Trophoblast cell (in vitro differentiated cells and primary cell): ENCODE data around the gene AP3S1.

Experiments used
- DNase-seq, 2 donors: peaks; one replicate each; pipeline ENCODE4 v3.0.0-alpha.2; 2016
- H2AFZ ChIP-seq: 2 replicates; pipeline ENCODE4 v1.6.1; 2013; ENCODE audit warnings: low read length, moderate library complexity, mild to moderate bottlenecking; ENCODE audit not compliant: insufficient read depth, poor library complexity
- H2AK5ac ChIP-seq: 2 replicates; pipeline ENCODE4 v1.6.1; 2013; ENCODE audit warnings: mild to moderate bottlenecking, low read length
- H2BK120ac ChIP-seq: 2 replicates; pipeline ENCODE4 v1.6.1; 2013; ENCODE audit warnings: low read length, mild to moderate bottlenecking, moderate library complexity; ENCODE audit not compliant: insufficient read depth, poor library complexity
- H2BK12ac ChIP-seq: 2 replicates; pipeline ENCODE4 v1.6.1; 2013; ENCODE audit warnings: mild to moderate bottlenecking, low read length, moderate library complexity
- H2BK5ac ChIP-seq: 2 replicates; pipeline ENCODE4 v1.6.1; 2013; ENCODE audit warnings: low read length, low read depth, moderate library complexity, mild to moderate bottlenecking; ENCODE audit not compliant: poor library complexity
- H3K14ac ChIP-seq: 2 replicates; pipeline ENCODE4 v1.6.1; 2013; ENCODE audit warnings: mild to moderate bottlenecking, low read length
- H3K18ac ChIP-seq: 2 replicates; pipeline ENCODE4 v1.6.1; 2013; ENCODE audit warnings: mild to moderate bottlenecking, low read length
- H3K23ac ChIP-seq: 2 replicates; pipeline ENCODE4 v1.6.1; 2013; ENCODE audit warnings: low read length
- H3K27ac ChIP-seq: 2 replicates; pipeline ENCODE4 v1.5.1; 2013; ENCODE audit warnings: low read depth, mild to moderate bottlenecking, inconsistent platforms, low read length, moderate library complexity
- H3K27me3 ChIP-seq: 2 replicates; pipeline ENCODE4 v1.6.1; 2013; ENCODE audit warnings: inconsistent platforms, mild to moderate bottlenecking, low read length, moderate library complexity; ENCODE audit not compliant: insufficient read depth
- H3K36me3 ChIP-seq, 2 experiments: 1 replicate in 1 of 2; 2 replicates in 1 of 2; pipeline ENCODE4 v1.6.1; 2013; ENCODE audit warnings: low read length in 2 of 2, mild to moderate bottlenecking in 2 of 2, moderate library complexity in 1 of 2; ENCODE audit not compliant: insufficient read depth in 2 of 2, control insufficient read depth in 1 of 2
- H3K4ac ChIP-seq: 2 replicates; pipeline ENCODE4 v1.6.1; 2013; ENCODE audit warnings: low read depth, mild to moderate bottlenecking, low read length, moderate library complexity
- H3K4me1 ChIP-seq, 2 experiments: 1 replicate in 1 of 2; 2 replicates in 1 of 2; pipeline ENCODE4 v1.6.1; 2013; ENCODE audit warnings: low read length in 2 of 2, mild to moderate bottlenecking in 2 of 2, moderate library complexity in 1 of 2; ENCODE audit not compliant: insufficient read depth in 2 of 2, control insufficient read depth in 1 of 2
- H3K4me2 ChIP-seq: 2 replicates; pipeline ENCODE4 v1.6.1; 2013; ENCODE audit warnings: inconsistent platforms, mild to moderate bottlenecking, low read length, moderate library complexity
- H3K4me3 ChIP-seq: 2 replicates; pipeline ENCODE4 v1.5.1; 2013; ENCODE audit warnings: mild to moderate bottlenecking, low read depth, low read length, inconsistent platforms
- H3K79me1 ChIP-seq: one replicate; pipeline ENCODE4 v1.6.1; 2013; ENCODE audit warnings: low read length
- H3K79me2 ChIP-seq: 2 replicates; pipeline ENCODE4 v1.6.1; 2013; ENCODE audit warnings: low read length, mild to moderate bottlenecking; ENCODE audit not compliant: control insufficient read depth, insufficient read depth, poor library complexity
- H3K9ac ChIP-seq: 2 replicates; pipeline ENCODE4 v1.6.1; 2013; ENCODE audit warnings: mild to moderate bottlenecking, low read length
- H3K9me3 ChIP-seq: 2 replicates; pipeline ENCODE4 v1.6.1; 2013; ENCODE audit warnings: low read depth, mild to moderate bottlenecking, control low read depth, inconsistent platforms, low read length; ENCODE audit not compliant: insufficient read depth
- H4K12ac ChIP-seq: 2 replicates; pipeline ENCODE4 v1.6.1; 2013; ENCODE audit warnings: low read depth, mild to moderate bottlenecking, low read length, moderate library complexity
- H4K8ac ChIP-seq: 2 replicates; pipeline ENCODE4 v1.6.1; 2013; ENCODE audit warnings: low read depth, mild to moderate bottlenecking, low read length, moderate library complexity
- H4K91ac ChIP-seq: one replicate; pipeline ENCODE4 v1.6.1; 2013; ENCODE audit warnings: low read depth, mild to moderate bottlenecking, low read length, moderate library complexity
- WGBS: extraction: QIAGEN DNeasy Blood & Tissue Kit; methylation state at CpG from one replicate; pipeline ENCODE4 v1.1.7; 2013; ENCODE audit warnings: missing lambda C conversion rate; ENCODE audit not compliant: insufficient read length, insufficient coverage; ENCODE audit errors: extremely low coverage; 5-methylcytosine and 5-hydroxymethylcytosine counted together

Gene AP3S1

DNA sequence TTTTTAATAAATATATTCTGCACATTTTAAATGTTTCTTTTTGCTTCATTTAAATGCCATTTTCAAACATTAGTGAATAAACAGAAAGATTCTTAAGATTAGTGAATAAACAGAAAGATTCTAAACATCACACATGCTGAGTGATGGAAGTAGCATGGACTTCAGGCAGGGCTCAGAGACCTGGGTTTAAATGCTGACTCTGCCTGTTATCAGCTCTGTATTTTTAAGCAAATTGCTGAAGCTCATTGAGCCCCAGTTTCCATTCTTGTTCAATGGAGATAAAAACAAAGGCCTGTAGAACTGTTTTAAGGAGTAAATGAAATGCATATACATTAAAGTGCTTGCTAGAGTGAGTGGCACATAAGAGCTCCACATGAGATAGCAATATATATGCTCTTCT is 112.4 kb downstream of the AP3S1 start:
- Histone ChIP-seq H3K27ac (no peak overlapping the region), H3K18ac (no peak overlapping the region), H3K36me3 (no peaks in the 10 kb centered on the region), H3K4ac (no peak overlapping the region), H3K9me3 (peaks cover 1% of the 10 kb centered on the region), H3K79me1 (no peaks in the 10 kb centered on the region), H4K8ac (no peak overlapping the region), H3K9ac (no peak overlapping the region), H2BK12ac (no peak overlapping the region), H2BK5ac (no peak overlapping the region), H3K4me2 (no peak overlapping the region), H3K23ac (no peak overlapping the region), H2AK5ac (no peak overlapping the region), H3K4me3 (no peak overlapping the region), H3K4me1 (no peaks in the 10 kb centered on the region), H3K27me3 (no peaks in the 10 kb centered on the region), H4K91ac (no peak overlapping the region), H3K14ac (no peak overlapping the region), H4K12ac (no peak overlapping the region), H2AFZ (no peak overlapping the region), H2BK120ac (no peak overlapping the region), H3K79me2 (no peaks in the 10 kb centered on the region)
- no peak for DNase-seq

DNA sequence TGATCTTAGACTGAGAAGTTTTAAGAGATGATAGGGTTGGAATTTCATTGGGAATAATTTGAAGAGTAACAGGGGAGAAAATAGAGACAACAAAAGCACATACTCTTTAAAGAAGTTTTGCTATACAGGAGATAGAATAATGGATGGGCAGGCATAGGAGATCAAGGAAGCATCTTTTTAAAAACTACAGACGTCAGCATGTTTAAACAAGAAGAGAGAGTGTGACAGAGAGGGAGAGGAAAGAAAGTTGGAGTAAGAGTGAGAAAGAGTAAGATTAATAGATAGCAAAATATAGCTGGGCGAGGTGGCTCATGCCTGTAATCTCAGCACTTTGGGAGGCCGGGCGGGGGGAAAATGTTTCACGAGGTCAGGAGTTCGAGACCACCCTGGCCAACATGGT is 115.2 kb downstream of the AP3S1 start:
- Histone ChIP-seq H4K12ac (no peak overlapping the region), H3K4me1 (peaks cover 0 to 2% of the 10 kb centered on the region in 2 experiments), H3K9me3 (peaks cover 1% of the 10 kb centered on the region), H3K4me3 (no peak overlapping the region), H3K4me2 (no peak overlapping the region), H3K27ac (no peak overlapping the region), H2BK5ac (no peak overlapping the region), H2AFZ (no peak overlapping the region), H3K9ac (no peak overlapping the region), H3K27me3 (no peaks in the 10 kb centered on the region), H4K91ac (no peak overlapping the region), H2BK120ac (no peak overlapping the region), H2AK5ac (no peak overlapping the region), H3K18ac (no peak overlapping the region), H2BK12ac (no peak overlapping the region), H4K8ac (no peak overlapping the region), H3K79me2 (no peaks in the 10 kb centered on the region), H3K4ac (no peak overlapping the region), H3K23ac (no peak overlapping the region), H3K14ac (no peak overlapping the region), H3K36me3 (no peaks in the 10 kb centered on the region), H3K79me1 (no peaks in the 10 kb centered on the region)
- no CpG with 5 or more reads among the region's 6 CpGs for WGBS
- DNase-seq = no peak

DNA sequence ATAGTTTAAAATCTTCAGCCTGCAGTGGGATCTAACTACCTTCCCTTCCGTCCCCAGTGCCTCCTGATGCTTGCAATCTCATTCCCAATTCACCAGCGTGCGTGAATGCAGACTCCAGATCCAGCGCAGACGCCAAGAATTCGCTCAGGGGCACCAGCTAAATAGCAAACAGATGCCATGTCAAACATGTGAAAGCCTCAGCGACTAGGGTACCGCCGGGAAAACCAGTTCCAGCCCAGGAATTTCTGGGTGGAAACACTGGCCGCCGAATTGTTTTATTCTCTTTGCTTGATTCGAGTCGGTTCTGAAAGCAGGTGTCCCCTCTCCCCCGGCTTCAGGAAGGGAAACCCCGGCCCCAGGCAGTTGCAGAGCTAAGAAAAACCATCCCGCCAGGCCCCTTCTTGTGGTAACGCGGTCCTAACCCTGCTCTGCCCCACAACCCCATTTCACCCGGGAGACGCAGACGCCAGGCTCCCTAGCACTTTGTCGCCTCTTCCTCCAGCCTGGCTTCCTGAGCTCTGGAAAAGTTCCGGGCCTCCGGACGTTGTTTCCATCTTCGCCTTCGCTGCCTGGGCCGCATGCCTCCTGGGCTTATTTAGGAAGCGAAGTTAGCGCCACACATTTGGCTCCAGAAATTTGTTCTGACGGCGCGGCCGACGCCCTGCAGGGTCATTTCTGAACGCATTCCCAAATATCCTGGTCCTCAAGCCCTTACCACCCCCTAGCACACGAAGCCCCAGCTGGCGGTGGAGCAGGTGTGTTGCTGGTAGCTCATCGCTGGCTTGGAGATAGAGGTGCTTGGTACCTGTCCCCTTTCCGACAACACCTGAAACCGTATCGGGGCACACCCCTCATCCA is 119.9 kb downstream of the AP3S1 start:
- H2BK12ac ChIP-seq = no peak overlapping the region
- H4K12ac ChIP-seq = no peak overlapping the region
- no peak overlapping the region for H2BK120ac ChIP-seq
- no peak overlapping the region for H3K23ac ChIP-seq
- peaks cover 3% of the 10 kb centered on the region for H3K9me3 ChIP-seq
- H2BK5ac ChIP-seq = no peak overlapping the region
- no peak overlapping the region for H2AFZ ChIP-seq
- no peak overlapping the region for H3K18ac ChIP-seq
- no peak overlapping the region for H3K9ac ChIP-seq
- H2AK5ac ChIP-seq = no peak overlapping the region
- DNase-seq = peak; percentile 96 to 99
- H3K79me1 ChIP-seq = no peaks in the 10 kb centered on the region
- no peak overlapping the region for H3K27ac ChIP-seq
- H3K27me3 ChIP-seq = peaks cover 6% of the 10 kb centered on the region
- no peak overlapping the region for H4K91ac ChIP-seq
- H3K4ac ChIP-seq = no peak overlapping the region
- no CpG with 5 or more reads among the region's 42 CpGs for WGBS
- H3K79me2 ChIP-seq = no peaks in the 10 kb centered on the region
- H3K4me1 ChIP-seq = peaks cover 0 to 8% of the 10 kb centered on the region in 2 experiments
- no peak overlapping the region for H3K14ac ChIP-seq
- H3K4me2 ChIP-seq = peak overlapping the region; percentile 63
- H3K36me3 ChIP-seq = no peaks in the 10 kb centered on the region
- H3K4me3 ChIP-seq = no peak overlapping the region
- no peak overlapping the region for H4K8ac ChIP-seq

DNA sequence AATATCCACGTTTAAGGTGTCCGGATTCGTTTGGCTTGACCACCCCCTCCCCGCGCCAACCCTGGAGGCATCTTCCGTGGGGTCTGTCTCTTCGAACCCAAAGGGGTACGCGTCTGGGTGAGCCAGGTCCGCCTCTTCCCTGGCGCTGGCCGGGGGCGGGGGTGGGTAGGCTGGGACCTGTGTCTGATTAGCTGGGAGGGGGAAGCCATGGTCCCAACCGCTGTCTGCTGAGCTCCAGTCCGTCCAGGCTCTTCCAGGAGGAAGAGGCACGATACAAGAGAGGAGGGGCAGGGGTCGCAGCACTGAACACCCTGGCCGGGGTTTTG is 120.5 kb downstream of the AP3S1 start, which contains the start of gene LVRN:
Gene LVRN, plus strand, starts transcription at position 237 of the 326 bp plus-strand sequence. CDS start 143 bp downstream, outside the sequence.
- H3K27ac ChIP-seq = no peak within 1 kb of the TSS
- no peak within 1 kb of the TSS for H3K18ac ChIP-seq
- peak within 1 kb of the TSS; percentile 20 for H2AFZ ChIP-seq
- no peak within 1 kb of the TSS for H2BK120ac ChIP-seq
- H3K4ac ChIP-seq = no peak within 1 kb of the TSS
- no peak within 1 kb of the TSS for H3K23ac ChIP-seq
- peak within 1 kb of the TSS; percentile 57 for H3K4me3 ChIP-seq
- H3K9me3 ChIP-seq = peaks cover 3% of the 10 kb centered on the region
- H3K79me2 ChIP-seq = no peaks in the 10 kb centered on the region
- peak within 1 kb of the TSS; percentile 63 for H3K4me2 ChIP-seq
- H2AK5ac ChIP-seq = no peak within 1 kb of the TSS
- DNase-seq = no peak
- no peaks in the 10 kb centered on the region for H3K36me3 ChIP-seq
- H3K4me1 ChIP-seq = peaks cover 0 to 8% of the 10 kb centered on the region in 2 experiments
- no CpG with 5 or more reads among the region's 18 CpGs for WGBS
- no peak within 1 kb of the TSS for H2BK12ac ChIP-seq
- H4K8ac ChIP-seq = no peak within 1 kb of the TSS
- peaks cover 6% of the 10 kb centered on the region for H3K27me3 ChIP-seq
- H3K79me1 ChIP-seq = no peaks in the 10 kb centered on the region
- H3K9ac ChIP-seq = no peak within 1 kb of the TSS
- H4K12ac ChIP-seq = no peak within 1 kb of the TSS
- H4K91ac ChIP-seq = no peak within 1 kb of the TSS
- no peak within 1 kb of the TSS for H3K14ac ChIP-seq
- H2BK5ac ChIP-seq = no peak within 1 kb of the TSS
